Ishikawa (cell line): ENCODE data around the gene SPINT2.

ENCODE experiments used
- CEBPB ChIP-seq: IDR thresholded peaks from 2 replicates; pipeline ENCODE4 v1.6.1; 2012
- CREB1 ChIP-seq: IDR thresholded peaks from 2 replicates; pipeline ENCODE4 v1.6.1; 2012; ENCODE audit warnings: low read depth
- EGR1 ChIP-seq: IDR thresholded peaks from 2 replicates; pipeline ENCODE4 v1.6.1; 2012
- EP300 ChIP-seq: IDR thresholded peaks from 2 replicates; pipeline ENCODE4 v1.6.1; 2012; ENCODE audit warnings: borderline replicate concordance
- FOXM1 ChIP-seq: IDR thresholded peaks from 2 replicates; pipeline ENCODE4 v1.6.1; 2012; ENCODE audit warnings: low read depth, borderline replicate concordance
- NFIC ChIP-seq: IDR thresholded peaks from 2 replicates; pipeline ENCODE4 v1.6.1; 2012
- RAD21 ChIP-seq: IDR thresholded peaks from 2 replicates; pipeline ENCODE4 v1.6.1; 2012; ENCODE audit warnings: low read depth
- TAF1 ChIP-seq: IDR thresholded peaks from 2 replicates; pipeline ENCODE4 v1.6.1; 2012; ENCODE audit warnings: low read depth, mild to moderate bottlenecking
- TCF12 ChIP-seq: IDR thresholded peaks from 2 replicates; pipeline ENCODE4 v1.6.1; 2012; ENCODE audit warnings: low read depth
- TEAD4 ChIP-seq: IDR thresholded peaks from 2 replicates; pipeline ENCODE4 v1.6.1; 2012
- YY1 ChIP-seq: IDR thresholded peaks from 2 replicates; pipeline ENCODE4 v1.6.1; 2012; ENCODE audit warnings: low read depth
- ZBTB7A ChIP-seq: IDR thresholded peaks from 2 replicates; pipeline ENCODE4 v1.6.1; 2012; ENCODE audit warnings: low read depth
- TF ChIP-seq, protein P1 (sequence below): IDR thresholded peaks from 2 replicates; pipeline ENCODE4 v1.6.1; 2012
- TF ChIP-seq, protein P2 (sequence below): IDR thresholded peaks from 2 replicates; pipeline ENCODE4 v1.6.1; 2012
- TF ChIP-seq, protein P3 (sequence below): IDR thresholded peaks from 2 replicates; pipeline ENCODE4 v1.6.1; 2012; ENCODE audit warnings: low read depth, mild to moderate bottlenecking

The SPINT2 gene

DNA sequence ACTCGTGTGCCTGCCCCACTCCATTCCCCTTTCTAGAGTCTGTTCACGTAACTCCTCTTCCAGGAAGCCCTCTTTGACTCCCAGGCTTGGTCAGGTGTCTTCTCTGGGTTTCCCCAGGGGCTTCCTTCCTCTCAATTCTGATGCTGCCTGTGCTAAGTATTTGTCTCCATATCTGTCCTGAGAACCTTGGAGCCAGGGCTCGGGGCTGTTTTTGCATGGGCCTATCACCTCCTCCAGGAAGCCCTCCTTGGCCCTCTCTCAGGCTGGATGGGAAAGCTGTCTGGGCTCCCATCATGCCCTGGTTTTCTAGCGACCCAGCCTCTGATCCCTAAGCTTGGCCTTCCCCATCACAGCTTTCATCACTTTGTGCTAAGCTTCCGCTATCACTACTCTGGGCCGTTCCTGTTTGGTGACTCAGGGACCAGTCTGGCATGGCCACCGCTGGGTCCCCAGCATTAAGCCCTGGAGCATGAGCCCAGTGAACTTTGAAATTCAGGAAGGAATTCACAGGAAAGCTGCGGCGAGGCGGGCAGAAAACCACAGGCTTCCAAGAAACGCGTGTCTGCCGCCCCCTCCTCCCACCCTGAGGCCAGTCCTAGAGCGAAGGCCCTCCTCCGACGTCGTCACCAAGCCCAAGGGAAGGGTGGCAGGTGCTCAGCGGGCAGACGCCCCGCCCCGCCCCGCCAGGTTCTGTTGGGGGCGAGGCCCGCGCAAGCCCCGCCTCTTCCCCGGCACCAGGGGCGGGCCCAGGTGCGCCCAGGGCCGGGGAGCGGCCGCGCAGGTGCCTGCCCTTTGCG lies 486 bp upstream of the SPINT2 start:
- TF ChIP-seq EGR1 (peak; percentile 51; the same call in 1 of the 2 replicates), FOXM1 (no peak), YY1 (no peak), TEAD4 (peak; percentile 40; the same call in 1 of the 2 replicates), TCF12 (0 out of 2 replicates have a peak, but pooled peaks have one; percentile 10), CREB1 (no peak), ZBTB7A (no peak), TAF1 (no peak), CEBPB (no peak), RAD21 (no peak), NFIC (no peak)
- TF ChIP-seq, protein P1, sequence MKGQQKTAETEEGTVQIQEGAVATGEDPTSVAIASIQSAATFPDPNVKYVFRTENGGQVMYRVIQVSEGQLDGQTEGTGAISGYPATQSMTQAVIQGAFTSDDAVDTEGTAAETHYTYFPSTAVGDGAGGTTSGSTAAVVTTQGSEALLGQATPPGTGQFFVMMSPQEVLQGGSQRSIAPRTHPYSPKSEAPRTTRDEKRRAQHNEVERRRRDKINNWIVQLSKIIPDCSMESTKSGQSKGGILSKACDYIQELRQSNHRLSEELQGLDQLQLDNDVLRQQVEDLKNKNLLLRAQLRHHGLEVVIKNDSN = no peak
- TF ChIP-seq, protein P2, sequence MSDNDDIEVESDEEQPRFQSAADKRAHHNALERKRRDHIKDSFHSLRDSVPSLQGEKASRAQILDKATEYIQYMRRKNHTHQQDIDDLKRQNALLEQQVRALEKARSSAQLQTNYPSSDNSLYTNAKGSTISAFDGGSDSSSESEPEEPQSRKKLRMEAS = peak; percentile 7; the same call in 1 of the 2 replicates

DNA sequence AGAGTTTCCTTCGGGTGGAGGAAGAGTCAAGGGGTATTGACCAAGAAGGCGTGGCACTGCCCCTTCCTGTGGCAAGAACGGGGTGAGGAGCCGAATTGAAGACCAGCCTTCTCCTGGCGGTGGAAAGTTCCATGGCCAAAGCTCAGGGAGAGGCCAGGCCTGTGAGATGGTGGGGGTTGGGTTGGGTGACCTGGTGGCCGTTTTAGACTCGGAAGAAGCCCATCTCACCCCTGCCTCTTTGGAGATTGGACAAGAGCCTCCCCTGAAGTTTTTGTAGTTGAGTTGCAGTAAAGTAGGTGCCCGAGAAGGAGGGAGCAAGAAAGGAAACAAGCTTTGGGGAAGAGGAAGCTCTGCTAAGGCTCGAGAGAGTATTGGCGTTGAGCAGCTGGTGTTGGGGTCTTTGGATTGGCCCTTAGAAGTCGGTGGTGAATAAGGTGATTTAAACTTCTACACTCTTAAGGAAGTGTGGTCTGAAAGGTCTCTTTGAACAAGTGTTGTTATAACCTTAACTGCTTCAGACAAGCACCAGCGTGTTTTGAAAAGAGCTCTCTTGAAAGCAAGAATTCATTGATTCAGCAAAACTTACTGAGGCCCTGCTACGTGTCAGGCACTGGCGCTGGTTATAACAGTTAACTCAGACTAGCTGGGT lies 964 bp downstream of the SPINT2 start:
- TF ChIP-seq CEBPB (no peak), ZBTB7A (no peak), CREB1 (no peak), FOXM1 (no peak), YY1 (no peak), NFIC (no peak), RAD21 (no peak), TCF12 (no peak), TAF1 (no peak), EP300 (no peak), TEAD4 (no peak)
- TF ChIP-seq, protein P2 = no peak
- TF ChIP-seq, protein P3, sequence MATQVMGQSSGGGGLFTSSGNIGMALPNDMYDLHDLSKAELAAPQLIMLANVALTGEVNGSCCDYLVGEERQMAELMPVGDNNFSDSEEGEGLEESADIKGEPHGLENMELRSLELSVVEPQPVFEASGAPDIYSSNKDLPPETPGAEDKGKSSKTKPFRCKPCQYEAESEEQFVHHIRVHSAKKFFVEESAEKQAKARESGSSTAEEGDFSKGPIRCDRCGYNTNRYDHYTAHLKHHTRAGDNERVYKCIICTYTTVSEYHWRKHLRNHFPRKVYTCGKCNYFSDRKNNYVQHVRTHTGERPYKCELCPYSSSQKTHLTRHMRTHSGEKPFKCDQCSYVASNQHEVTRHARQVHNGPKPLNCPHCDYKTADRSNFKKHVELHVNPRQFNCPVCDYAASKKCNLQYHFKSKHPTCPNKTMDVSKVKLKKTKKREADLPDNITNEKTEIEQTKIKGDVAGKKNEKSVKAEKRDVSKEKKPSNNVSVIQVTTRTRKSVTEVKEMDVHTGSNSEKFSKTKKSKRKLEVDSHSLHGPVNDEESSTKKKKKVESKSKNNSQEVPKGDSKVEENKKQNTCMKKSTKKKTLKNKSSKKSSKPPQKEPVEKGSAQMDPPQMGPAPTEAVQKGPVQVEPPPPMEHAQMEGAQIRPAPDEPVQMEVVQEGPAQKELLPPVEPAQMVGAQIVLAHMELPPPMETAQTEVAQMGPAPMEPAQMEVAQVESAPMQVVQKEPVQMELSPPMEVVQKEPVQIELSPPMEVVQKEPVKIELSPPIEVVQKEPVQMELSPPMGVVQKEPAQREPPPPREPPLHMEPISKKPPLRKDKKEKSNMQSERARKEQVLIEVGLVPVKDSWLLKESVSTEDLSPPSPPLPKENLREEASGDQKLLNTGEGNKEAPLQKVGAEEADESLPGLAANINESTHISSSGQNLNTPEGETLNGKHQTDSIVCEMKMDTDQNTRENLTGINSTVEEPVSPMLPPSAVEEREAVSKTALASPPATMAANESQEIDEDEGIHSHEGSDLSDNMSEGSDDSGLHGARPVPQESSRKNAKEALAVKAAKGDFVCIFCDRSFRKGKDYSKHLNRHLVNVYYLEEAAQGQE = no peak
- TF ChIP-seq, protein P1 = no peak

DNA sequence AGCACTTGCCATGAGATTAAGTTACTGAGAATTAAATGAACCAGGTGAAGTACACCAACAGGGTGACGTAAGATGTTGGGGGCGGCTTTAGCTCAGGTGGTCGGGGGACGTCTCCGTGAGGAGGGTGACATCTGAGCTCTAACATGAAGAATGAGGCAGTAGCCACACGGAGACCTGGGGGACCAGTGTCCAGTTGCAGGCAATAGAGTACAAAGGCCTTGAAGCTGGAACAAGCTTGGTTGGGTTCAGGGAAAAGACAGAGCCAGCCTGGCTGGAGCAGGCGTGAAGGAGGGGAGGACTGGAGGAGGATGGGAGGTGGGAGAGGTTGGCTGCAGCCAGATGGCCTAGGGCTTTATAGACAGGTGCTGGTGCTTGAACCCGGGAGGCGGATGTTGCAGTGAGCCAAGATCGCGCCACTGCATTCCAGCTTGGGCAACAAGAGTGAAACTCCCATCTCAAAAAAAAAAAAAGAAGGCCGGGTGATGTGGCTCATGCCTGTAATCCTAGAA lies 1.6 kb downstream of the SPINT2 start:
- TF ChIP-seq, protein P2 = no peak
- TF ChIP-seq EGR1 = no peak
- TF ChIP-seq ZBTB7A = no peak
- TF ChIP-seq, protein P3 = no peak
- TF ChIP-seq TAF1 = no peak
- TF ChIP-seq FOXM1 = no peak
- no peak for TF ChIP-seq EP300
- TF ChIP-seq TCF12 = no peak
- TF ChIP-seq NFIC = no peak
- TF ChIP-seq RAD21 = no peak
- TF ChIP-seq, protein P1 = no peak
- no peak for TF ChIP-seq YY1
- no peak for TF ChIP-seq CEBPB
- TF ChIP-seq CREB1 = no peak
- no peak for TF ChIP-seq TEAD4

DNA sequence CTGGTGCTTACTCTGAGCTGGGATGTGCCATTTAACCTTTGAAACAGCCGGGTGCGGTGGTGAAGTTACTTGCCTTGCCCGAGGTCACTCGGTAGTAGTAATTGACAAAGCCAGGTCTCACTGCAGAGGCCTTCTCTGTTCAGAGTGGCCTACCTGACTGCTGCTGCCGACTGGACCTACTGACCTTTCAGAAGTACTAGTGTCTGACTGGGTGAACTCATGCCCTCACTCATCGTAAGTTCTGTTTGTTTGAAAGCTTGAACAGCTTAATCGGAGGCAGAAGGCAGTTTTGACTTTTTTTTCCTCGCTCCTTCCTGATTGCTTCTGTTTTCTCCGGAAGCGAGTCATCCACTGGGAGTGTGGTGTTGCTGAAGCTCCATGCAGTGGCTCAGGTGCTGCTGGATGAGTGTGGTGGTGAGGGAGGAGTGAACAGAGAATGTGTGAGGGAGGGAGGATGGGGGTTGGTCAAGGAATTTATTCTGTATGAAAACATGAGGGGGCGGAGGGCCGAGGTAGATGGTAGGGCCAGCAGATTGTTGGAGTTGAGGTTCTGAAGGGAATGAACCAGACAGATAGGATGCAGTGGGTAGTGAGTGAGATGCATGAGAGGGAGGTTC lies 2.7 kb downstream of the SPINT2 start:
- no peak for TF ChIP-seq NFIC
- no peak for TF ChIP-seq CREB1
- TF ChIP-seq, protein P3 = no peak
- no peak for TF ChIP-seq ZBTB7A
- no peak for TF ChIP-seq TCF12
- no peak for TF ChIP-seq CEBPB
- TF ChIP-seq TAF1 = no peak
- TF ChIP-seq, protein P1 = no peak
- TF ChIP-seq YY1 = no peak
- no peak for TF ChIP-seq EP300
- no peak for TF ChIP-seq FOXM1
- no peak for TF ChIP-seq EGR1
